DND-41 (cell line): ENCODE measurements around the gene KIAA1549.

ENCODE experiments used
- EZH2 ChIP-seq: IDR thresholded peaks from 3 replicates; pipeline ENCODE4 v1.6.1; 2012; ENCODE audit warnings: borderline replicate concordance, low read depth, mild to moderate bottlenecking, moderate library complexity, low read length, inconsistent platforms; ENCODE audit not compliant: severe bottlenecking
- TF ChIP-seq, protein P1 (sequence below): IDR thresholded peaks from 2 replicates; pipeline ENCODE4 v1.5.1; 2012; ENCODE audit warnings: borderline replicate concordance, low read length, moderate library complexity, mild to moderate bottlenecking; ENCODE audit not compliant: poor library complexity, severe bottlenecking; ENCODE audit errors: extremely low read depth

DNA sequence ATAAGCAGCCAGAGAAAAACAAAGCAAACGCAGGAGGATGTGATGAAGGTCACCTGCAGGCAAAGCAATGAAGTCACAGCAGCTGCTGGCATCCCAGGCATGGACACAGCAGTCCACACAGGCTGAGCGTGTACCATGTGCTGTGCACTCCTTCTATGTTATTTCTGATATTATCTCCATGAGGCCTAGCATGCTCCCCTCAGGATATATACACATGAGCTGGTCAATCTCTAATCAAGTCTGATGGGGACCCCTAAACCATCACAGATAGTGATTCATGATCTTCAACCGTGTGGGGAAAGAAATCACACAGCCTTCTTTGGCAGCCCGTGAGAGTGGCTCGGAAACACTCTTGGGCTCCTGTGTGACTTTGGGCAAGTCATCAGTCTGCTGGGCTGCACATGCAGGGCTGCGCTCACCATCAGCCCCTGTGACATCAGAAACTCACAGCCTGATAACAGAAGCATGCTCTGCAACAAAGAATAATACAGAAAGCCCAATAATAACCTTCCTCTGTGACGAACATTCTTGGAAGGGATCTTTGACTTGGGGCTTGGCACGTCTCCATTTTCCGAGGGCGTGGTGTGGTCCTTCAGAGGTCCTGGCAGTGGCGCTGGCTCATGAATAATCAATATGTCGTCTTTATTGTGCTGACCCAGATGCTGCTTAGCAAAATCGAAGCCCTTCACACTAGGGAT, 100.2 kb downstream of the KIAA1549 start:
- TF ChIP-seq, protein P1, sequence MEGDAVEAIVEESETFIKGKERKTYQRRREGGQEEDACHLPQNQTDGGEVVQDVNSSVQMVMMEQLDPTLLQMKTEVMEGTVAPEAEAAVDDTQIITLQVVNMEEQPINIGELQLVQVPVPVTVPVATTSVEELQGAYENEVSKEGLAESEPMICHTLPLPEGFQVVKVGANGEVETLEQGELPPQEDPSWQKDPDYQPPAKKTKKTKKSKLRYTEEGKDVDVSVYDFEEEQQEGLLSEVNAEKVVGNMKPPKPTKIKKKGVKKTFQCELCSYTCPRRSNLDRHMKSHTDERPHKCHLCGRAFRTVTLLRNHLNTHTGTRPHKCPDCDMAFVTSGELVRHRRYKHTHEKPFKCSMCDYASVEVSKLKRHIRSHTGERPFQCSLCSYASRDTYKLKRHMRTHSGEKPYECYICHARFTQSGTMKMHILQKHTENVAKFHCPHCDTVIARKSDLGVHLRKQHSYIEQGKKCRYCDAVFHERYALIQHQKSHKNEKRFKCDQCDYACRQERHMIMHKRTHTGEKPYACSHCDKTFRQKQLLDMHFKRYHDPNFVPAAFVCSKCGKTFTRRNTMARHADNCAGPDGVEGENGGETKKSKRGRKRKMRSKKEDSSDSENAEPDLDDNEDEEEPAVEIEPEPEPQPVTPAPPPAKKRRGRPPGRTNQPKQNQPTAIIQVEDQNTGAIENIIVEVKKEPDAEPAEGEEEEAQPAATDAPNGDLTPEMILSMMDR = no peak
- TF ChIP-seq EZH2 = no peak
